Astrocyte of the cerebellum (primary cell): ENCODE data around the gene WDR20.

Experiments used
- DNase-seq: peaks from one replicate; pipeline ENCODE4 v3.0.0-alpha.2; 2011; ENCODE audit warnings: low read depth
- H3K4me3 ChIP-seq: 2 replicates; pipeline ENCODE4 v1.5.1; 2011; ENCODE audit warnings: mild to moderate bottlenecking, low read depth, low read length, moderate library complexity
- CTCF ChIP-seq: IDR thresholded peaks from 2 replicates; pipeline ENCODE4 v1.5.1; 2012; ENCODE audit warnings: low read length, low read depth, moderate library complexity, mild to moderate bottlenecking; ENCODE audit errors: missing control alignments
- in situ Hi-C: cut with HindIII; loops from 2 replicates; pipeline ENCODE4 v1.10.0; 2017; ENCODE audit warnings: low sequenced_read_pairs

The WDR20 gene

GRCh38 chr14:102139286-102140026, at the start of gene WDR20:
TSS of gene WDR20 (plus strand) at chr14:102139897. CDS start at chr14:102139924, 27 bp downstream.
- peak; percentile 92 for DNase-seq
- peak within 1 kb of the TSS; percentile 95 for H3K4me3 ChIP-seq
- no peak for TF ChIP-seq CTCF
- in situ Hi-C loops = no loop called here

GRCh38 chr14:102090713-102091112, 49.0 kb upstream of the WDR20 start:
- H3K4me3 ChIP-seq = no peak overlapping the region
- no peak for DNase-seq
- in situ Hi-C loops = loop anchor here (25.0 kb wide), 1 partner anchor 222 kb away; the partner anchor contains the start of genes MOK and ZNF839
- no peak for TF ChIP-seq CTCF

GRCh38 chr14:102092806-102093205, 46.9 kb upstream of the WDR20 start:
- no peak overlapping the region for H3K4me3 ChIP-seq
- TF ChIP-seq CTCF = no peak
- DNase-seq = no peak
- in situ Hi-C loops = loop anchor here (25.0 kb wide), 1 partner anchor 219 kb away; the partner anchor contains the start of genes MOK and ZNF839

GRCh38 chr14:102094101-102094500, 45.6 kb upstream of the WDR20 start:
- DNase-seq = no peak
- in situ Hi-C loops = loop anchor here (25.0 kb wide), 1 partner anchor 218 kb away; the partner anchor contains the start of genes MOK and ZNF839
- H3K4me3 ChIP-seq = no peak overlapping the region
- TF ChIP-seq CTCF = no peak

- no peak overlapping the region for H3K4me3 ChIP-seq
- DNase-seq = no peak
- no peak for TF ChIP-seq CTCF
- in situ Hi-C loops = loop anchor here (25.0 kb wide), 1 partner anchor 217 kb away; the partner anchor contains the start of genes MOK and ZNF839
Observed at GRCh38 chr14:102095231-102095870, 44.3 kb upstream of the WDR20 start.

GRCh38 chr14:102095871-102096568, 43.7 kb upstream of the WDR20 start:
- in situ Hi-C loops = loop anchor here (25.0 kb wide), 1 partner anchor 216 kb away; the partner anchor contains the start of genes MOK and ZNF839
- no peak for DNase-seq
- peak overlapping the region; percentile 15 for H3K4me3 ChIP-seq
- no peak for TF ChIP-seq CTCF
